Smooth muscle cell (in vitro differentiated cells): ENCODE results near the gene C3. TPM values are rescaled to one million over a fixed set of nuclear protein-coding genes. Genes with fewer than 3 reads are reported as not detected.

Source experiments
- DNase-seq: peaks from one replicate; lab custom pipeline; 2025; ENCODE audit not compliant: unreplicated experiment; lab: John Stamatoyannopoulos, UW
- H2AFZ ChIP-seq: fragments of 200-600 bp; sonication (generic); 2 replicates; pipeline ENCODE4 v1.6.0; 2016; ENCODE audit warnings: antibody characterized with exemption, low read depth, mild to moderate bottlenecking
- H3F3A ChIP-seq: fragments of 200-600 bp; sonication (generic); 2 replicates; pipeline ENCODE4 v1.6.0; 2017; ENCODE audit warnings: antibody characterized with exemption, low read depth
- H3K27ac ChIP-seq: fragments of 200-600 bp; sonication (generic); 2 replicates; pipeline ENCODE4 v1.5.1; 2016; ENCODE audit warnings: low read depth, mild to moderate bottlenecking
- H3K27me3 ChIP-seq: fragments of 200-600 bp; sonication (generic); 2 replicates; pipeline ENCODE4 v1.6.1; 2016; ENCODE audit warnings: low read depth, mild to moderate bottlenecking
- H3K36me3 ChIP-seq: fragments of 200-600 bp; sonication (generic); 2 replicates; pipeline ENCODE4 v1.5.1; 2016; ENCODE audit warnings: low read depth
- H3K4me1 ChIP-seq: fragments of 200-600 bp; sonication (generic); 2 replicates; pipeline ENCODE4 v1.5.1; 2016; ENCODE audit warnings: low read depth
- H3K4me2 ChIP-seq: fragments of 200-600 bp; sonication (generic); 2 replicates; pipeline ENCODE4 v1.6.0; 2016; ENCODE audit warnings: mild to moderate bottlenecking
- H3K4me3 ChIP-seq: fragments of 200-600 bp; sonication (generic); 2 replicates; pipeline ENCODE4 v1.5.1; 2016; ENCODE audit warnings: mild to moderate bottlenecking
- H3K79me2 ChIP-seq: fragments of 200-600 bp; sonication (generic); 2 replicates; pipeline ENCODE4 v1.6.0; 2016; ENCODE audit warnings: low read depth, mild to moderate bottlenecking
- H3K9ac ChIP-seq: fragments of 200-600 bp; sonication (generic); 2 replicates; pipeline ENCODE4 v1.6.0; 2016; ENCODE audit warnings: low read depth
- H3K9me3 ChIP-seq: fragments of 200-600 bp; sonication (generic); replicated peaks from 2 replicates; pipeline ENCODE4 v1.5.1; 2016; ENCODE audit warnings: low read depth
- H4K20me1 ChIP-seq: fragments of 200-600 bp; sonication (generic); 2 replicates; pipeline ENCODE4 v1.6.0; 2016; ENCODE audit warnings: low read depth
- WGBS: methylation state at CpG from one replicate; pipeline ENCODE4 v1.1.7; 2016; ENCODE audit warnings: low lambda C conversion rate; 5-methylcytosine and 5-hydroxymethylcytosine counted together
- polyA plus RNA-seq: library from polyadenylated mRNA; unstranded; fragments of >200 nt; fragmentation: Nextera tagmentation; extraction: Ambion mirVana; gene quantifications from 2 replicates; pipeline ENCODE4 v1.2.1, GENCODE V29; 2016
- total RNA-seq: library from RNA; depleted of rRNA; stranded (reverse); fragments of >200 nt; gene quantifications from 2 replicates; pipeline ENCODE4 v1.2.3, GENCODE V29; 2014
- TF ChIP-seq, protein P1 (sequence below): fragments of 200-600 bp; sonication (generic); IDR thresholded peaks from 2 replicates; pipeline ENCODE4 v1.5.1; 2017; ENCODE audit warnings: borderline replicate concordance, mild to moderate bottlenecking, antibody characterized with exemption; ENCODE audit not compliant: insufficient read depth, poor library complexity, severe bottlenecking

C3 gene
- total and polyA plus RNA-seq, 2 experiments from 2014 or later: 6.4 to 25.1 TPM

DNA sequence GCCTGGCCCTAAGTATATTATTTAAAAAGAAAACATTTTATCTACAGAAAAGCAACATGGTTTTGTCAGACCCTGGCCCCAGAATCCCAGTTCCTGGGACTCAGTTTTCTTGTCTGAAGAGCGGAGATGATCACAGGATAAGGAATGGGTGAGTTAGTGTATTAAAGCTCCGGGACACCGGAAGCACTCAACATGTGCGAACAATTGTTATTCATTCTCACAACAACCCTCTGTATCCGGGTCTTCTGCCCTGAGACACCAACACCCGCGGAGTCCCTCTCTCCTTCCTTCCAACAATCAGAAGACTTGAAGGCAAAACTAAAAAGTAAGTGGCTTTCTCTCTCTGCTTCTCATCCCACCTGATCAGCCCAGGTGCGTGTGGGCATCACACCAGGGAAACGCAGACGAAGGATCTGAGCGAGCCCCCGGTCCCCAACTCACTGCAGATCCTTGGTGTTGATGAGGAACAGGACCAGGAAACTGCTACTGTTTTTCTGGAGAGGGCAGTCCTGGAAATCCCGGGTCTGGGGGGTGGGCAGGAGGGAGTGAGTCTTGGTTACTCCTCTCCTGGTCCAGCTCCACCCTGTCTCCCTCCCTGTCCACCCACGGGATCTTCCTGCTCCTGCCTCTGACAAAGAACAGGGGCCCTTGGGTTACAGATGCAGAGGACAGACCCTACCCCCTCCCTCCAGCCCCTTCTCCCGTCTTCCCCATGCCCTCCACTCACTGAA is 14.9 kb upstream of the C3 start:
- Histone ChIP-seq H2AFZ (no peak overlapping the region), H3K4me1 (peaks cover 21% of the 10 kb centered on the region), H3K4me3 (peak overlapping the region; percentile 80), H3K79me2 (peaks cover 7% of the 10 kb centered on the region), H4K20me1 (no peaks in the 10 kb centered on the region), H3K9me3 (no peaks in the 10 kb centered on the region), H3F3A (peaks cover 26% of the 10 kb centered on the region), H3K36me3 (no peaks in the 10 kb centered on the region), H3K27me3 (no peaks in the 10 kb centered on the region), H3K27ac (peak overlapping the region; percentile 92), H3K9ac (peak overlapping the region; percentile 95), H3K4me2 (peak overlapping the region; percentile 91)
- TF ChIP-seq, protein P1, sequence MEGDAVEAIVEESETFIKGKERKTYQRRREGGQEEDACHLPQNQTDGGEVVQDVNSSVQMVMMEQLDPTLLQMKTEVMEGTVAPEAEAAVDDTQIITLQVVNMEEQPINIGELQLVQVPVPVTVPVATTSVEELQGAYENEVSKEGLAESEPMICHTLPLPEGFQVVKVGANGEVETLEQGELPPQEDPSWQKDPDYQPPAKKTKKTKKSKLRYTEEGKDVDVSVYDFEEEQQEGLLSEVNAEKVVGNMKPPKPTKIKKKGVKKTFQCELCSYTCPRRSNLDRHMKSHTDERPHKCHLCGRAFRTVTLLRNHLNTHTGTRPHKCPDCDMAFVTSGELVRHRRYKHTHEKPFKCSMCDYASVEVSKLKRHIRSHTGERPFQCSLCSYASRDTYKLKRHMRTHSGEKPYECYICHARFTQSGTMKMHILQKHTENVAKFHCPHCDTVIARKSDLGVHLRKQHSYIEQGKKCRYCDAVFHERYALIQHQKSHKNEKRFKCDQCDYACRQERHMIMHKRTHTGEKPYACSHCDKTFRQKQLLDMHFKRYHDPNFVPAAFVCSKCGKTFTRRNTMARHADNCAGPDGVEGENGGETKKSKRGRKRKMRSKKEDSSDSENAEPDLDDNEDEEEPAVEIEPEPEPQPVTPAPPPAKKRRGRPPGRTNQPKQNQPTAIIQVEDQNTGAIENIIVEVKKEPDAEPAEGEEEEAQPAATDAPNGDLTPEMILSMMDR: no peak
- WGBS: 54% methylated on average over 15 of the region's 15 CpGs
- DNase-seq: no peak

DNA sequence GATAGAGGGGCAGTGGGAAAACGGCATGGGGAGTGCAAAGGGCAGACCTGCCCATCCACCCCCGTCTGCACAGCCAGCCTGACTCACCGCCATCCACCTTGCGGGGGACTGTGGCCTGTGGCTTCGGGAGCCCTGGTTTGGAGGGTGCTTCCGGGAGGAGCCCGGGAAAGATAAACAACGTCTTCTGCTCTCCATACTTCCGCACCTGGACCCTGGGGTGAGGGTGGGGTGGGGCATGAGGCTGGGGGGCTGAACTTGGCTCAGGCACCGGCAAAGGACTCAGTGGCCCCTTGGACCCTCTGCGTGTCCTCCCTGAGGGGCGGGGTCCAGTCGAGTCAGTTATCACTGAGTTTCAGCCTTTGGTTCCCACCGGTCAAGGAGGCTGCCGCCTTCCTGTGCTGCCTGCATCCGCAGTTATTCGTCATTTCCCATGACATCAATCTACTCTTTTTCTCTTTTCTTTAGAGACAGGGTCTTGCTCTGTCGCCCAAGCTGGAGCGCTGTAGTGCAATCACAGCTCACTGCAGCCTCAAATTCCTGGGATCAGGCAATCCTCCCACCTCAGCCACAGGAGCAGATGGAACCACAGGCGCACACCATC is 13.7 kb upstream of the C3 start:
- Histone ChIP-seq H3K4me1 (peaks cover 21% of the 10 kb centered on the region), H2AFZ (no peak overlapping the region), H3K4me2 (no peak overlapping the region), H3K36me3 (no peaks in the 10 kb centered on the region), H3K79me2 (no peaks in the 10 kb centered on the region), H3K9me3 (no peaks in the 10 kb centered on the region), H3F3A (peaks cover 26% of the 10 kb centered on the region), H3K27ac (no peak overlapping the region), H3K4me3 (no peak overlapping the region), H4K20me1 (no peaks in the 10 kb centered on the region), H3K9ac (no peak overlapping the region), H3K27me3 (no peaks in the 10 kb centered on the region)
- TF ChIP-seq, protein P1: no peak
- no peak for DNase-seq
- 94% methylated on average over 20 of the region's 20 CpGs for WGBS

DNA sequence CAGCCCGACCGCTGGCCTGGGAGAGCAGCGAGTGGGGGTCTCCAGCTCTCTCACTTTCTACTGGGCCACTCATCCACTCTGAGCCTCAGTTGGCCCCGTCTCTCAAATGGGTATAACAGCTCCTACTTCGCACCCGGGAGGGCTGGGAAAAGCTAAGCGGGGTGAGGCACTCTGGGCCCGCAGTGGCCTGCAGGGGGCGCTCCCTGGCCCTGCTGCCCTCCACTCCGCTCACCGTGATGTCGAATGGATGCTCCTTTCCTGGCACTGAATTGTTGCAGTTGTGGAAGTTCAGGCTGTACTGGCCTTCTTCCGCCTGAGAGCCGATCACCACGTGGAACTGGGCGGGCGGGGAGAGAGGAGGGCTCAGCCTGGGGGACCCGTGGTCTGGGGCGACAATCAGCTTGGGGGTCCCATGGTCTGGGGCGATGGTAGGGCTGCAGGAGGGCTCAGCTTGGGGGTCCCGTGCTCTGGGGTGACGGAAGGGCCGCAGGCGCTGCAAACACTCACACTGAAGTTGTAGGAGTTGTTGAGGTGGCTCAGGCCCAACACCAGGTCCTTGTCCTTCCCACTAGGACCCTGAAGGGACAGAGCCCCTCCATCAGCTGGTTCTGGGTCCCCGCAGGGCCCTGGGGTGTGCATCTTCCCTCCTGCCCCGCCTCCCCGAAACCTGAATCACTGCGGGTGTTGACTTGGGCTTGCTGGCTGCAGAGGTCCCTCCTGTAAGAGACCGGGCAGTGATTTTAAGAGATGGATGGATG is 13.1 kb upstream of the C3 start:
- Histone ChIP-seq H2AFZ (no peak overlapping the region), H3K27ac (no peak overlapping the region), H3K4me1 (peaks cover 14% of the 10 kb centered on the region), H3K27me3 (no peaks in the 10 kb centered on the region), H3K79me2 (no peaks in the 10 kb centered on the region), H4K20me1 (no peaks in the 10 kb centered on the region), H3F3A (peaks cover 19% of the 10 kb centered on the region), H3K9ac (no peak overlapping the region), H3K36me3 (no peaks in the 10 kb centered on the region), H3K4me3 (no peak overlapping the region), H3K9me3 (no peaks in the 10 kb centered on the region), H3K4me2 (no peak overlapping the region)
- WGBS: 92% methylated on average over 27 of the region's 29 CpGs
- DNase-seq: no peak
- TF ChIP-seq, protein P1: peak; percentile 31
